Measurements from ENCODE around the gene ADARB2.
"Not testable (repeated sequence)": the region's sequence is repeated elsewhere in the genome, so short reads cannot be mapped to it uniquely, and the experiment has no call there.

Gene ADARB2

DNA sequence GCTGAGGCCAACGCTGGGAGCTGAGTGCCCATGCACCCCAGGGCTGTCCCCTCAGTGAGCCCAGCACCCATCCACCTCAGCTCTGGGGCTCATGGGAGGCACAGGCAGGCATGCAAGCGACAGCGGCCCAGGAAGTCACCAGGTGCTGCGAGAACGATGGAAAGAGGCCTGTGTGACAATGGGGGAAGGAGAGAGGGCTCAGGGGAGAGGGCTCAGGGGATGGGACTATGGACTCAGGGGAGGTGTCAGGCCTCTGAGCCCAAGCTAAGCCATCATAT, 388.6 kb downstream of the ADARB2 start:
- peak in 2 of 10 donors; percentile 35 to 65 for DNase-seq
- intact Hi-C loops (cut with DNase I) = no loop called here

DNA sequence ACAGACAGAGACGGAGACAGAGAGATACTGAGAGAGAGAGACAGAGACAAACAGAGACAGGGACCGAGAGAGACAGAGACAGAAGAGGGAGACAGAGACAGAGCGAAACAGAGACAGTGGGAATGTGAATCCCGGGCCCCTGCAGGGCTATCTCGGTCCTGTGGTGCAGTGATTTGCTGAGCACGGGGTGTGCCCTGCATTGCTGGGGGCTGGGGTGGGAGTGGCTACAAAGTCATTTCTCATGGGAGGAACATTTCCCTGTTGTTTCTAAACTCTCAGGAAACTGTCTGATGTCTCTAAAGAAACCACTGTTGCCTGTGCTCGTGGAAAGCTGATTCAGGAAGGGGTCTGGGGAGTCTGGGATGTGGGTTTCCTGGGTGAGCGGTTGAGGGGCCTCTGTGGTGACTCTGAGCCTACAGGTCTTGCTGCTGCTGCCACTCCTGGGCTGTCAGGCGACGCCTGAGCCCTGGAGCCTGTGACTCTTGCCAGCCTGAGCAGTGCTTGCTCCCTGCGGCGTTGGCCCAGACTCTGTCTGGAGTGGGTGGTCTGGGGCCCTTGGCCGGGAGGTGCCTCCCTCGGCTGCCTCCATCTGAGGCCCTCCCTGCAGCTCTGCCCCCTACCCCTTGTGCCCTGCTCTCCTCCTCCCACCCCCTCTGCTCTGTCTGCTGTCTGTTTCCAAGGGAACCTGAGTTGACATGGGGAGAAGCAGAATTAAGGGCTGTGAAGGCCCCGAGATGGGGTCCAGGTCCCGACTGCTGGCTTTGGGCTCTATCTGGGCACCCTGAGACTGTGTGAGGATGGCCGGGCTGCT, 389.2 kb downstream of the ADARB2 start:
- intact Hi-C loops (cut with DNase I) = no loop called here
- DNase-seq = peak in 2 of 10 donors; percentile 59 to 80

DNA sequence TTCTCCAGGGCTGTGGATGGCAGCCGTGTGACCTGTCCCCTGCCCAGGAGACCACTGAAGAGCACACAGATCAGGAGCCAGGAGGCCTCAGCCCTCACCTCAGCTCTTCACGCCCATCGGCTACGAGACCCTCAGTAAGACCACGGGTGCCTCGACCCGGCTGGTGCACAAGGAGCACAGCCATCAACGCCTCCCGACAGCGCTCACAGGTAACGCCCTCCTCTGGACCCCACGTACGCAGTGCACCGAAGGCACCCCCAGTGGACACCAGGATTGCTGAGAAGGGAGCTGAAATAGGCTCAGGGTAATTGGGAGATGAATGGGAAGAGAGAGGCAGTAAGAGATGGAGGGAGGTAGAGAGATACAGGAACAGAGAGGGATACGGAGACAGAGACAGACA, 389.8 kb downstream of the ADARB2 start:
- peak in 1 of 10 donors; percentile 67 for DNase-seq
- intact Hi-C loops (cut with DNase I) = no loop called here

DNA sequence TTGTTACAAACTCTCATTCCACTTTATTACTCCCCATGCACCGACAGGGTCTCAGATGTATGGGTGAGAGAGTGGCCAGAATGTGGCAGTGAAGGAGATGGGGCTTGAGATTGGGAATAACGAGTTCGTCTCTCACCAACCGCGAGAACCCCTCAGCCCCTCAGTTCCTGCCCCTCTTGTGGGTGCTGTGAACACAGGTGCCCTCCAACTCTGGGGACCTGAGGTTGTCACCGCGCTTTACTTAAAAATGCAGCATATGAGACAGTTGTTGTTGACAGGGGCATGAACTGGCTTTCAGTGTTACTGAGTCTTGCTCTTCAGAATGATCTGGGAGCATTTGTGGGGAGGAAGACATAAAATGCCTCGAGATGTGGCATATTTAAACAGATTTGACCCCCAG, 391.1 kb downstream of the ADARB2 start:
- no peak for DNase-seq
- intact Hi-C loops (cut with DNase I) = no loop called here

DNA sequence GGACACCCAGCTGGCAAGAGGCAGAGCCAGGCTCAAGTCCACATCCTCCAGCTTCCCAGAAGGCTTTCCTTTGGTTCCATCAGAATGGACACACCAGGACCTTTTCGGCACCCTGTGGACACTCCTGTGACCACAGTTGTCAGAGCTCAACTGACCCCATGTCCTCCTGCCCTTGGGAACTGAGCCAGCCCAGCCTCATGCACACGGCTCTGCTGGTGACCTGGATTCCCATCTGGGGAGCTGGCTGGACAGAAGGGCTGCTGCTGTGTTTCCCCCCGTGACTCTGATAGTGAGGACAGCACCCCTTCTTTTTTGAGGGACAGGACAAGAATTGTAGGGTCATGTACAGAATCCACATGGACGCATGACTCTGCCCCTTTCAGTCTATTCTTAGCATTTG, 392.0 kb downstream of the ADARB2 start:
- intact Hi-C loops (cut with DNase I) = no loop called here
- peak in 1 of 10 donors; percentile 44 for DNase-seq

DNA sequence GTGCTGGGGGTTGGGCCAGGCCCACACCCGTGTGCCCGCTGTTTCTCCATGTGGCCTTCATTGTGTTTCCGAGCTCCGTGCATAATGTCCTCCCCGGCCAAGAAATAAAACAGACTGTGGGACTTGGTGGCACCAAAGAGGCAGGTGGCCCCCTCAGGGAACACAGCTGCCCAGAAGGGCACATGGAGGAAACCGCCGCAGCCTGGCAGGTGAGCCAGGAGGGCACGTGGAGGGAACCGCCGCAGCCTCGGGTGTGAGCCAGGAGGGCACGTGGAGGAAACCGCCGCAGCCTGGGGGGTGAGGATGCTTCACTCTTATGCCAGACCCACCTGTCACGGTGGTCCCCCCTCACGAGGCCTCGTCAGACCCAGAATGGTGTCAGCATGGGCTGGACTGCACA, 392.5 kb downstream of the ADARB2 start:
- intact Hi-C loops (cut with DNase I) = no loop called here
- peak in 1 of 10 donors; percentile 47 for DNase-seq

DNA sequence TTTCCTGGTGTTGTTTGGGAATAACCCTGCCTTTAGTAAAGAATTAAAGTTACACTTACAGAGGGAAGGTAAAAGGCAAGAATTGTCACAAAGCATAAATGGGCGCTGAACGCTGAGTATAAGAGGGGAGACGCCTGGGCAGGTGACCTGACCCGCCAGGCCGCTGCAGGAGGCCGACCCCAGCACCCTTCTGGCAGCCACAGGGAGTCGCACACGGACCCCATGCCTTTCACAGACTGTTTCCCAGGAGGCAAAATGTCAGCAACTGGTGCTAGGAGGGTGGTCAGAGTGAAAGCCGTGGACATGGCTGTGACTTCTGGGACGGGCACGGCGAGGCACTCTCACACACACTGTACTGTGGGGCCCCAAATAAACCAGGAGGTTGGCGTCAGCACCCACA, 392.9 kb downstream of the ADARB2 start:
- intact Hi-C loops (cut with DNase I) = no loop called here
- DNase-seq = peak in 2 of 10 donors; percentile 51 to 57

DNA sequence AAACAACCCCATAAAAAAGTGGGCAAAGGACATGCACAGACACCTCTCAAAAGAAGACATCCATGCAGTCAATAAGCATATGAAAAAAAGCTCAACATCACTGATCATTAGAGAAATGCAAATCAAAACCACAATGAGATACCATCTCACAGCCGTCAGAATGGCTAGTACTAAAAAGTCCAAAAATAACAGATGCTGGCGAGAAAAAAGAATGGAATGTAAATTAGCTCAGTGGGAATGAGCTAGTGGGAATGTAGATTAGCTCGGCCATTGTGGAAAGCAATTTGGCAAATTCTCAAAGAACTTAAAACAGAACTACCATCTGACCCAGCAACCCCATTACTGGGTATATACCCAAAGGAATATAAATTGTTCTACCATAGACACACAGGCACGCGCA, 394.1 kb downstream of the ADARB2 start:
- intact Hi-C loops (cut with DNase I) = no loop called here
- no peak for DNase-seq

DNA sequence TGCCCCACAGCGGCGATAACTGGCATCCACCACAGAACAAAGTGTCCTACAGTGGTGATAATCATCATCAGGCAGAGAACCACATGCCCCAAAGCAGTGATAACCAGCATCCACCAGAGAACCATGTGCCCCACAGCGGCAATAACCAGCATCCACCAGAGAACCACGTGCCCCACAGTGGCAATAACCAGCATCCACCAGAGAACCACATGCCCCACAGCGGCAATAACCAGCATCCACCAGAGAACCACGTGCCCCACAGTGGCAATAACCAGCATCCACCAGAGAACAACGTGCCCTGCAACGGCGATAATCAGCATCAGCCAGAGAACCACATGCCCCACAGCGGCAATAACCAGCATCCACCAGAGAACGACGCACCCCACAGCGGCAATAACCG, 396.3 kb downstream of the ADARB2 start:
- DNase-seq = peak in 1 of 10 donors; percentile 36
- intact Hi-C loops (cut with DNase I) = not testable (repeated sequence)

DNA sequence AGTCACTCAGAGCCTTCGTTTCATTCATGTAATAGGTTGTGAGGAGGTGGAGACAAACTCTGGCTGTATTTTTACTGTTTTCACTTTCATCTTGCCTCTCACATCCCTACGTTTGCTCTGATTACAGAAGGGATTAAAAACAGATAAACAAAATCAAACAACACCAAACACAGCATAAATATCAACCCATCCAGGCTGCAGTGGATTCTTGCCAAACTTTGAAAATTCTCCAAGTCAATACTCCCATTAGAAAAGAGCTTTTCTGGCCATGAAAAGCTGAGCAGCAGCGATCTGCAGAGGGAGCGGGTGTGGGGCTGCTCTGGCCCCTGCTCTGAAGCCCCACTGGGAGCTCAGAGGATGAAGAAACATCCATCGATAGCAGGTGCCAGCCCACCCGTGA, 397.9 kb downstream of the ADARB2 start:
- peak in 1 of 10 donors; percentile 49 for DNase-seq
- intact Hi-C loops (cut with DNase I) = no loop called here

DNA sequence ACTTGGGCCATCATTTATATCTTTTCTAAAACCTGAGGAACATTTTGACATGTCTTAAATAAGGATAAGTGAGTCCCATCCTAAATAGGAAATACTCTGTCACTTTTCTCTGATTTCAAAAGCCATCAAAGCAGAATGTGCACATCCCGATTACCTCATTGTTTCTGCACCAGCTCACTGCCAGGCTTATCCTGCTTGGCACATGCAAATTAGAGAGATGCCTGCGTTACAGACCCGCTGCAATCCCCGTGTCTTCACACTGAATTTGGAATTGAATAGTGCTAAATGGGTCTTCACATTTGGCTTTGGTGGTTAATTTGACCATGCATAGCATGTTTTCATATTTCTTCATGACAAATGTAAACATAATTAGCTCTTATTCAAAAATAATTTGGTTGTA, 401.7 kb downstream of the ADARB2 start:
- peak in 1 of 10 donors; percentile 65 for DNase-seq
- intact Hi-C loops (cut with DNase I) = no loop called here

DNA sequence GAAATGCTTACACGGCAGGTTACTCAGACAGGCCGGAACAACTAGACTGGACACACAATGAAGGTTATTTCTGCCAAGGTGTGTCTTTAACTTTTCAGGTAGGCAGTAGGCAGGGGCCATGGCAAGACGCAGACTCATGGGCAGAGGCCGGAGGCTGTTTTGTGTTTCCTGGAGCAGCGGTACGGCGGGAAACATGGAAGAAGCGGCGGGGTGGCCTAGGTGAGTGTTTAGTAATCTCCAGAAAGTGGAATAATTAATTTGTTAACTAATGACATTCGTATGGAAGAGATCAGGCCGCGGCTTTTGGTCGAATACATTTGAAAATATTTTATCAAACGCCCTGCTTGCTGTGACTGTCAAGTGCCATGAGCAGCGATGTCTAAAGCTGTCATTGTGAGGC, 403.3 kb downstream of the ADARB2 start:
- peak in 1 of 10 donors; percentile 49 for DNase-seq
- intact Hi-C loops (cut with DNase I) = no loop called here

DNA sequence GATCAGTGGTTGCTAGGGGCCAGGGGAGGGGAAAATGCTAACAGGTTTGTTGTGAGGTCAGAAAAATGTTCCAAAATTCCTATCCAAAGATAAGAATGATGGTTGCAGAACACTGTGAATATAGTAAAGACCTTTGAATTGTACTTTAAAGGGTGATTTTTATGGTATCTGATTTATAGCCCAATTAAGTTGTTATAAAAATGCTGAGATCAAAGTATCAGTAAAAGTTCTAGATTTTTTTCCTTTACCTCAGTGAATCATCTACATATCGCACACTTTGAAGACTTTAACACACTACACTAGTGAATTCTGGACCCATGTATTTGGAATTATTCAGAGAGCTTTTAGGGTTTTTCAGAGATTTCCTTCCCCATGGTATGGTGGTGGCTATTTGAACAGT, 405.8 kb downstream of the ADARB2 start:
- intact Hi-C loops (cut with DNase I) = no loop called here
- no peak for DNase-seq

DNA sequence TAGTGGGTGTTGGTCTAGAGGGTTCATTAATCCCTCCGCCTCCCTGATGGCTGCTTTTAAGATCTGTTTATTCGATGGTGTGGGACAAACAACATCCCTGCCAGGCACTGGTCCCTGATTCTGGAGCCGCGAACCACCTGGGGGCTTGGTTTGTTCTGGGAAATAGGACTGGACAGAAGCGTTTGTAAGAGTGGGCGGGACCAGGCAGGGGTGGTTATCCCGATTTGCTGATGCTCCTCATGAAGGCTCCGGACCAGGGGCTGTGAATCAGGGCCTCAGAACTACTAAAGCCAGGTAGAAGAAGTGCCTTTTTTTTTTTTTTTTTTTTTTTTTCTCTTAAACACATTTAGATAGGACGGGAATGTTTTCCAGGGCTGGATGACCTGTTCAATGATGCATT, 407.7 kb downstream of the ADARB2 start:
- intact Hi-C loops (cut with DNase I) = no loop called here

DNA sequence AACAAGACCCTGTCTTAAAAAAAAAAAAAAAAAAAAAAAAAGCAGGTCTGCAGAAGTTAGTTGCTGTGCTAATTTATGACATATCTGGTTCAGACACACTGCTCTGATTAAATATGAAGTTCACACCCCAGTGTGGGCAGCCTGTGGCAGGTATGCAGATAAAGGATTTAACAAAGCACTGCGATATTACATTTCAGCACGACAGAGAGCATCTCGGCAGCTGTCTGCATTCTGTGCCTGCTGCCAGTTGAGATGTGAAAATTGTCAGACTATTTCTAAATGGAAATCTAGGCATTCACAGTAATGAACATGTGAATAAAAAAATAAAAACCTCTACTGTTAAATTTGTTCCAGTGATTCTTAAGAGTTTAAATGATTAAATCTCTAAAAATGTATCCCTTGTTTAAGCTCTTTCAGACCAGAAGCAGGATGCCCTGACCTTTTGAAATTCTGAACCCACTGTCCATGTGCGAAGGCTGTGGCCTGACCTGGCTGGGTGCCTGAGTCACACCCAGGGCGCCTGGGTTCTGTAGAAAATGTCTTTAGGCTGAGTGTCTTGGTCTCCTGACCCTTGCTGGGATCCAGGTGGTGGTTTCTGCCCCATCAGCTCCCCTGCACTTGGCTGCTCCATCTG, 408.2 kb downstream of the ADARB2 start:
- intact Hi-C loops (cut with DNase I) = no loop called here
- peak in 1 of 10 donors; percentile 40 for DNase-seq

More for the DNA sequence above, 407.7 kb downstream of the ADARB2 start:
- DNase-seq = peak in 1 of 10 donors; percentile 68

DNA sequence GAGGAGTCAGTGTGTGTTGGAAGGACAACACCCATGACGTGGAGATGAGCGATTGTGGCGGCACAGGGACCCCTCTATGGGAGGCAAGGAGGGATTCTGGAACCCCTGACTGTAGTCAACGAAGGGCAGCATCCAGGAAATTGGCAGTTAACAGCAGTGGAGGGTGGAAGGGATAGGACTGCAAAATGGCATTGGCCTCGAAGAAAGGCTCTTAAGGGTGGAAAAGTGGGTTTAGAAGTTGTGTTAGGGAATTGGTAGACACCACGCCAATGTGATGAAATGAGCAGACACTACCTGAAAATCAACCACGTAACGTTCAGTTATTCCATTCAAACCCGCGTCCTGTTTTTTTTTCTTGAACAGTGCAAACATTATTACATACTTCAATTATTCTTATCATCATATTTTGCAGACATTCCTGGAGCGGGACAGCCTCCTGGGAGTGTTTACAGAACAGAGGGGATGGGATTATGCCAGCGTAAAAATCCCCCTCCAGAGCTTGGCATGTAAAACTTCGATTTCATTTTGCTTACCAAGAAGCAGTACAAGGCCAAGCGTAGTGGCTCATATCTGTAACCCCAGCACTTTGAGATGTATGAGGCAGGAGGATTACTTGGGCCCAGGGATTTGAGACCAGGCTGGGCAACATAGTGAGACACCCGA, 409.0 kb downstream of the ADARB2 start:
- DNase-seq = no peak

DNA sequence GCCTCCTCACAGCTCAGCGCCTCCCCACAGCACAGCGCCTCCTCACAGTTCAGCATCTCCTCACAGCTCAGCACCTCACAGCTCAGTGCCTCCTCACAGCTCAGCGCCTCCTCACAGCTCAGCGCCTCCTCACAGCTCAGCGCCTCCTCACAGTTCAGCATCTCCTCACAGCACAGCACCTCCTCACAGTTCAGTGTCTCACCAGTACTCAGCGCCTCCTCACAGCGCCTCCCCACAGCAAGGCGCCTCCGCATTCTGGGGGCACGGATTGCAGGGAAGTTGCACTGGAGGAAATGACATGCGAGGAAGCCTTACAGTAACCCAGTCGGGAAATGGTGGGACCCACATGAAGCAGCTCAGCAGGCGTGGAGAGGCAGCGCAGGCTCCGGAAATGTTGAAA, 409.6 kb downstream of the ADARB2 start:
- intact Hi-C loops (cut with DNase I) = no loop called here
- peak in 1 of 10 donors; percentile 52 for DNase-seq

More for the DNA sequence above, 409.0 kb downstream of the ADARB2 start:
- intact Hi-C loops (cut with DNase I) = no loop called here

DNA sequence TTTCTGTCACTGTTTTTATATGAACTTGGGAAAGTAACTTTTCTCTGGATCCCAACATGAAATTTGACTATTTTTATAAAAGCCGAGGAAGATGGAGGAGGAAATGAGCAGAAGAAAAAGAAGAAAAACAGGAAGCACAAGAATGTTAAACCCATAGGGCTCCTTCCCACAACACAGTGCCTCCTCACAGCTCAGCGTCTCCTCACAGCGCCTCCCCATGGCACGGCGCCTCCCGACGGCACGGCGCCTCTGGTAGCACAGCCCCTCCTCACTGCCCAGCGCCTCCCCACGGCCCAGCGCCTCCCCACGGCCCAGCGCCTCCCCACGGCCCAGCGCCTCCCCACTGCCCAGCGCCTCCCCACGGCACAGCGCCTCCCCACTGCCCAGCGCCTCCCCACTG, 410.8 kb downstream of the ADARB2 start:
- DNase-seq; intact Hi-C loops (cut with DNase I): not testable (repeated sequence)

DNA sequence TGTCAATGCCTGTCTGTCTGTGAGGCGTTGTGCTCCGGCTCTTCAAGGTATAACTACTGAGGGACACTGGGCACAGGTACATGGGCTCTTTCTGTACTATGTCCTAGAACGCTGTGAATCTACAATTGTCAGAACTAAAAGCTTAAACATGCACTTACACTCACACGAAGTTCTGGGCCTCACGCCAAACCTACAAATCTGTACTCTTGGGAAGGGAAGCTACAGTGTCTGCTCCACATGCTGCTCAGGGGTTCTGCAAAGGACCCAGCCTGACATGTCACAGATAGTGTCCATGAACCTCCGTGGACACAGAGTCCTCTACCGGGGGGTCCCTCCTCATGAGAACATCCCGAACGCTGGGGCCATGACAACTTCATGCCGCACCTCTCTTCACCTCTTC, 412.4 kb downstream of the ADARB2 start:
- intact Hi-C loops (cut with DNase I) = no loop called here
- DNase-seq = peak in 3 of 10 donors; percentile 43 to 79 (median 60)

DNA sequence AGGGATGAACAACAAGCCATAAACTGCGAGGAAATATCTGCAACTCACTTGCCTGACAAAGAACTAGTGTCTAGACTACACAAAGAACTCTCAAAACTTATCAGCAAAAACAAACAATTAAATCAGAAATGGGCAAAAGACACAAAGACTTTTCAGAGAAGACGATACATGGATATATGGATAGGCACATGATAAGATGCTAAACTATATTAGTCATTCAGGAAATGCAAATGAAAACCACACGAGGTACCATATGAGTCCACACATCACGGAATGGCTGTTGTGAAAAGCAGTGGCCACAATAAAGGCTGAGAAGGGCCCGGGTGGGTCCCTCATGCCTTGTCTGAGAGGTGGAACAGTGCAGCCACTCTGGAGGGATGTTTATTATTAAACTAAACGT, 413.4 kb downstream of the ADARB2 start:
- intact Hi-C loops (cut with DNase I) = no loop called here

DNA sequence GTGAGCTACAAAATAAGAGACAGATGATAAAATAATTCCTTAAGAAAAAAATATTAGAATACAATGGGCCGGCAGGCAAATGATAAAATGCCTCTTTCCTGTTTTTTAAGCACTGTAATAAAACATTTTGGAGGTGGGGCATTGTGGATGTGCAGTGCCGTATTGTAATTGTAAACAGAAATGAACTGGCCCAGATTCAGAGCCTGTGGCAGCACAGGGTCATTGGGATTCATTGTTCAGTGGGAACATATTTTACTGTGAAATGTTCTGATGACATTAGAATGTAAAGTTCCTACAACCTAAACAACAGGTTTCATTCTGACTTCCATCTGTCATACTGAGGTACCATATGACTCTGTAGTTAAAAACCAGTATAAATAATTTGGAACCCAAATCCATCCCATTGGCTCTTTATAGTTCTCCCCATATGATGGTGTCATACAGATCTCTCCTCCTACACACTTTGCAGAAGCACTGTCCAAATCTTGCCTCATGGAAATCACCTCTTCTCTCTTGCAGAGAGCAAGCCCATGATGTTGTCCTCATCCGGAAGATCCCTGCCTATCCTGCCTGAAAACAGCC, 416.5 kb downstream of the ADARB2 start:
- DNase-seq = no peak
- intact Hi-C loops (cut with DNase I) = no loop called here

More for the DNA sequence above, 413.4 kb downstream of the ADARB2 start:
- DNase-seq = no peak

Measured in posterior cingulate gyrus (tissue), 11 donors.